OCI-LY3 (cell line): ENCODE results near the gene PCLO.

Experiments used
- H2AFZ ChIP-seq: fragments of 200-600, 300-600 bp; shearing (Covaris generic); 2 replicates; pipeline ENCODE4 v1.6.0; 2014; ENCODE audit warnings: antibody characterized with exemption, low read depth, low read length
- H3K27ac ChIP-seq: fragments of 200-600, 300-600 bp; sonication (generic); 2 replicates; pipeline ENCODE4 v1.5.1; 2014; ENCODE audit warnings: mild to moderate bottlenecking, low read length, moderate library complexity, mixed read lengths
- H3K27me3 ChIP-seq: fragments of 200-600, 300-600 bp; sonication (generic); 2 replicates; pipeline ENCODE4 v1.6.1; 2014; ENCODE audit warnings: low read depth, low read length, mixed read lengths
- H3K36me3 ChIP-seq: fragments of 200-600, 300-600 bp; sonication (generic); replicated peaks from 2 replicates; pipeline ENCODE3; 2014; ENCODE audit warnings: low read depth, low read length, mixed read lengths
- H3K4me1 ChIP-seq: fragments of 300-600, 200-600 bp; sonication (generic); 2 replicates; pipeline ENCODE4 v1.6.1; 2014; ENCODE audit warnings: low read length, mixed read lengths
- H3K4me2 ChIP-seq: fragments of 200-600, 300-600 bp; sonication (generic); 2 replicates; pipeline ENCODE4 v1.6.1; 2014; ENCODE audit warnings: low read length, mixed read lengths
- H3K4me3 ChIP-seq: fragments of 300-600, 200-600 bp; sonication (generic); 2 replicates; pipeline ENCODE4 v1.5.1; 2014; ENCODE audit warnings: antibody characterized with exemption, mild to moderate bottlenecking, low read length, moderate library complexity
- H3K79me2 ChIP-seq: fragments of 300-600, 200-600 bp; shearing (Covaris generic); 2 replicates; pipeline ENCODE4 v1.6.1; 2014; ENCODE audit warnings: mild to moderate bottlenecking, low read length, mixed read lengths
- H3K9ac ChIP-seq: fragments of 300-600, 200-600 bp; shearing (Covaris generic); 2 replicates; pipeline ENCODE4 v1.6.0; 2014; ENCODE audit warnings: mild to moderate bottlenecking, low read length, moderate library complexity
- H3K9me3 ChIP-seq: fragments of 200-600, 300-600 bp; shearing (Covaris generic); 2 replicates; pipeline ENCODE4 v1.6.1; 2014; ENCODE audit warnings: low read length, mixed read lengths; ENCODE audit not compliant: insufficient read depth
- H4K20me1 ChIP-seq: fragments of 200-600, 300-600 bp; sonication (generic); 2 replicates; pipeline ENCODE4 v1.6.1; 2016; ENCODE audit warnings: low read length, mixed read lengths; ENCODE audit not compliant: insufficient read depth
- CTCF ChIP-seq: fragments of 200-600, 300-600 bp; sonication (generic); IDR thresholded peaks from 2 replicates; pipeline ENCODE4 v1.5.1; 2014; ENCODE audit warnings: antibody characterized with exemption, low read length, low read depth
- EZH2phosphoT487 ChIP-seq: fragments of 200-600 bp; shearing (Covaris generic); IDR thresholded peaks from 2 replicates; pipeline ENCODE4 v1.6.1; 2018; ENCODE audit warnings: antibody characterized with exemption, mixed run types, low read depth

Gene PCLO

GRCh38 chr7:83111391-83111790 lies 51.3 kb downstream of the PCLO start:
- H3K9ac ChIP-seq = no peak overlapping the region
- H4K20me1 ChIP-seq = no peaks in the 10 kb centered on the region
- H3K27ac ChIP-seq = no peak overlapping the region
- H3K4me1 ChIP-seq = no peaks in the 10 kb centered on the region
- TF ChIP-seq CTCF = no peak
- H2AFZ ChIP-seq = no peak overlapping the region
- H3K4me3 ChIP-seq = no peak overlapping the region
- H3K4me2 ChIP-seq = no peak overlapping the region
- no peaks in the 10 kb centered on the region for H3K27me3 ChIP-seq
- no peaks in the 10 kb centered on the region for H3K9me3 ChIP-seq
- H3K36me3 ChIP-seq = no peaks in the 10 kb centered on the region
- H3K79me2 ChIP-seq = no peaks in the 10 kb centered on the region

GRCh38 chr7:83109352-83109751 lies 53.3 kb downstream of the PCLO start:
- Histone ChIP-seq H3K4me3 (no peak overlapping the region), H3K36me3 (no peaks in the 10 kb centered on the region), H3K9me3 (no peaks in the 10 kb centered on the region), H3K4me1 (no peaks in the 10 kb centered on the region), H3K9ac (no peak overlapping the region), H2AFZ (no peak overlapping the region), H3K27ac (no peak overlapping the region), H3K27me3 (no peaks in the 10 kb centered on the region), H3K4me2 (no peak overlapping the region), H3K79me2 (no peaks in the 10 kb centered on the region), H4K20me1 (no peaks in the 10 kb centered on the region)
- TF ChIP-seq EZH2phosphoT487 (no peak), CTCF (no peak)

- Histone ChIP-seq H3K4me1 (no peaks in the 10 kb centered on the region), H3K4me2 (no peak overlapping the region), H3K79me2 (no peaks in the 10 kb centered on the region), H2AFZ (no peak overlapping the region), H4K20me1 (no peaks in the 10 kb centered on the region), H3K27me3 (no peaks in the 10 kb centered on the region), H3K4me3 (no peak overlapping the region), H3K27ac (no peak overlapping the region), H3K9me3 (no peaks in the 10 kb centered on the region), H3K9ac (no peak overlapping the region), H3K36me3 (no peaks in the 10 kb centered on the region)
- TF ChIP-seq EZH2phosphoT487 (no peak), CTCF (no peak)
Measured at GRCh38 chr7:83105948-83106347, 56.7 kb downstream of the PCLO start.

DNA sequence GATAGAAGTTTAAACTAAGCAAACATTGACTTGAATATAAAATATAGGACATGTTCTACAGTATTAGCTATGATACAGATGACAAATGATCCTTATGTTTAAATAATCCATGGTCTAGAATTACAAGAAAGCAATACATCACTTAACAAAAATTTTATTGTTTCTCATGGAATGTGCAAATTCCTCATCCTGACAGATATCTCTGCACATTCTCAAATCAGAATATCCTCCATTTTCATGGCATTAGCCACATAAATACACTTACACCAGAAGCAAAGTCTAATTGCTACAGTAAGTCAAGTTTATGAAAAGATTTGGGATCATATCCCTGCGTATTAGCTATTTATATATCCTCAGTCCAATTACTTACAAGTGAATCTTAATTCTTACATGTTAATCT lies 57.6 kb downstream of the PCLO start:
- no peaks in the 10 kb centered on the region for H3K36me3 ChIP-seq
- no peak overlapping the region for H3K4me2 ChIP-seq
- H3K27me3 ChIP-seq = no peaks in the 10 kb centered on the region
- TF ChIP-seq EZH2phosphoT487 (no peak), CTCF (no peak)
- no peak overlapping the region for H2AFZ ChIP-seq
- H3K27ac ChIP-seq = no peak overlapping the region
- no peaks in the 10 kb centered on the region for H3K4me1 ChIP-seq
- H4K20me1 ChIP-seq = no peaks in the 10 kb centered on the region
- H3K9ac ChIP-seq = no peak overlapping the region
- no peaks in the 10 kb centered on the region for H3K79me2 ChIP-seq
- no peaks in the 10 kb centered on the region for H3K9me3 ChIP-seq
- H3K4me3 ChIP-seq = no peak overlapping the region
